Duodenal mucosa (tissue), 2 donors: Measurements from ENCODE around the gene KLK10.

Experiments used
- H3K27ac ChIP-seq: one replicate; pipeline ENCODE4 v1.7.0; 2013; ENCODE audit warnings: low read depth, low read length
- H3K27me3 ChIP-seq, 2 donors: one replicate each; pipeline ENCODE4 v1.7.0; 2013; ENCODE audit warnings: low read length in 2 of 2, control low read depth in 1 of 2; ENCODE audit not compliant: insufficient read depth in 2 of 2, control insufficient read depth in 1 of 2
- H3K36me3 ChIP-seq, 2 donors: one replicate each; pipeline ENCODE4 v1.7.0; 2013; ENCODE audit warnings: low read length in 2 of 2, control low read depth in 1 of 2; ENCODE audit not compliant: insufficient read depth in 2 of 2, control insufficient read depth in 1 of 2
- H3K4me1 ChIP-seq, 2 donors: one replicate each; pipeline ENCODE4 v1.7.0; 2013; ENCODE audit warnings: low read length in 2 of 2, control low read depth in 1 of 2; ENCODE audit not compliant: insufficient read depth in 2 of 2, control insufficient read depth in 1 of 2
- H3K4me3 ChIP-seq, 2 donors: one replicate each; pipeline ENCODE4 v1.7.0; 2013; ENCODE audit warnings: low read length in 2 of 2, low read depth in 1 of 2
- H3K9ac ChIP-seq, 2 donors: one replicate each; pipeline ENCODE4 v1.7.0; 2013; ENCODE audit warnings: low read length in 2 of 2, low read depth in 1 of 2
- H3K9me3 ChIP-seq, 2 donors: one replicate each; pipeline ENCODE4 v1.7.0; 2013; ENCODE audit warnings: low read length in 2 of 2, control low read depth in 1 of 2; ENCODE audit not compliant: control insufficient read depth in 1 of 2

Gene KLK10, protein sequence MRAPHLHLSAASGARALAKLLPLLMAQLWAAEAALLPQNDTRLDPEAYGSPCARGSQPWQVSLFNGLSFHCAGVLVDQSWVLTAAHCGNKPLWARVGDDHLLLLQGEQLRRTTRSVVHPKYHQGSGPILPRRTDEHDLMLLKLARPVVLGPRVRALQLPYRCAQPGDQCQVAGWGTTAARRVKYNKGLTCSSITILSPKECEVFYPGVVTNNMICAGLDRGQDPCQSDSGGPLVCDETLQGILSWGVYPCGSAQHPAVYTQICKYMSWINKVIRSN

GRCh38 chr19:51019544-51019925, at the start of gene KLK10:
Gene KLK10 (minus strand): TSS chr19:51019709. CDS start chr19:51019130, 579 bp downstream.
- Histone ChIP-seq H3K9me3 (no peaks in the 10 kb centered on the region), H3K9ac (no peak within 1 kb of the TSS), H3K4me1 (no peaks in the 10 kb centered on the region), H3K4me3 (no peak within 1 kb of the TSS), H3K36me3 (no peaks in the 10 kb centered on the region), H3K27ac (no peak within 1 kb of the TSS), H3K27me3 (peaks cover 20 to 25% of the 10 kb centered on the region in 2 donors)

GRCh38 chr19:51066393-51067186, 47.1 kb upstream of the KLK10 start:
- Histone ChIP-seq H3K9ac (no peak overlapping the region), H3K36me3 (no peaks in the 10 kb centered on the region), H3K9me3 (no peaks in the 10 kb centered on the region), H3K27ac (no peak overlapping the region), H3K27me3 (peaks cover 6 to 11% of the 10 kb centered on the region in 2 donors), H3K4me3 (no peak overlapping the region), H3K4me1 (no peaks in the 10 kb centered on the region)

GRCh38 chr19:51065221-51065960, 45.9 kb upstream of the KLK10 start:
- Histone ChIP-seq H3K27ac (no peak overlapping the region), H3K9ac (no peak overlapping the region), H3K9me3 (no peaks in the 10 kb centered on the region), H3K4me1 (no peaks in the 10 kb centered on the region), H3K36me3 (no peaks in the 10 kb centered on the region), H3K4me3 (peak overlapping the region; percentile 28 to 30), H3K27me3 (peaks cover 6 to 11% of the 10 kb centered on the region in 2 donors)

- Histone ChIP-seq H3K36me3 (no peaks in the 10 kb centered on the region), H3K9ac (no peak within 1 kb of the TSS), H3K27me3 (peaks cover 6 to 11% of the 10 kb centered on the region in 2 donors), H3K9me3 (no peaks in the 10 kb centered on the region), H3K4me1 (no peaks in the 10 kb centered on the region), H3K27ac (no peak within 1 kb of the TSS), H3K4me3 (peak within 1 kb of the TSS; percentile 28 to 30)
Measured at GRCh38 chr19:51064534-51065220, 45.2 kb upstream of the KLK10 start, which contains the start of gene KLK13. Gene KLK13 (minus strand): TSS chr19:51065092. CDS start chr19:51065067, 25 bp downstream.

DNA sequence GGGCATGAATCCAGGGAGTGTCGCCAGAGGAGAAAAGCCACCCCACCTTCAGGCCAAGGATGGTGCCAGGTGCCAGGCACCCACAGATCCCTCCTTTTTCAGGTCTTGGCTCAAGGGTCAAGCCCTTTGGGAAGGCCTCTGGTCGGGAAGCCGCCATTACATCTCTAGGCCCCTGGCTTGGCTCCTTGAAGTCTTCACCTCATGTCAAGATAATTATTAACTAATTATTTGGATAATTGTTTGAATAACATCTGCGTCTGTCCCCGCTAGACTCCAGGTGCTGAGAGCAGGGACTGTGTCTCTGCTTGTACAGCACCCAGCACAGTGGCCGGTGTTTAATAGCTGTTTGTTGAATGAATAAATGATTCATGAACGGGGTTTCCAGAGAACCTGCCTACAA, 44.2 kb upstream of the KLK10 start:
- Histone ChIP-seq H3K9me3 (no peaks in the 10 kb centered on the region), H3K36me3 (no peaks in the 10 kb centered on the region), H3K4me3 (no peak overlapping the region), H3K4me1 (no peaks in the 10 kb centered on the region), H3K27me3 (peaks cover 6 to 11% of the 10 kb centered on the region in 2 donors), H3K27ac (no peak overlapping the region), H3K9ac (no peak overlapping the region)

DNA sequence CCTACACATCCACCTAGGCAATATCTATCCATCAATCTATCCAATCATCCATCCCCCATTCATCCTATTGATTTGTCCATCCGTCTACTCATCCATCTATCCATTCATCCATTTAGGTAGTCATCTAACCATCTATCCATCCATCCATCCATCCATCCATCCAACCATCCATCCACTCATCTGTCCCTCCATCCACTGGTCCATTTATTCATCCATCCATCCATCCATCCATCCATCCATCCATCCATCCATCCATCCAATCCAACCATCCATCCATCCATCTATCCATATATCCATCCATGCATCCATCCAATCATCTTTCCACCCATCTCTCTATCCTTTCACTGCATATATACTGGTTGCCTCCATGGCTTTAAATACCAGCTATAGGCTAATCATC, 41.5 kb upstream of the KLK10 start:
- Histone ChIP-seq H3K9me3 (no peaks in the 10 kb centered on the region), H3K4me3 (no peak overlapping the region), H3K4me1 (no peaks in the 10 kb centered on the region), H3K27me3 (peaks cover 6 to 10% of the 10 kb centered on the region in 2 donors), H3K36me3 (no peaks in the 10 kb centered on the region), H3K9ac (no peak overlapping the region), H3K27ac (no peak overlapping the region)

GRCh38 chr19:51060336-51060735, 40.8 kb upstream of the KLK10 start:
- no peak overlapping the region for H3K27ac ChIP-seq
- no peaks in the 10 kb centered on the region for H3K9me3 ChIP-seq
- H3K36me3 ChIP-seq: no peaks in the 10 kb centered on the region
- H3K9ac ChIP-seq: no peak overlapping the region
- no peak overlapping the region for H3K4me3 ChIP-seq
- peaks cover 4 to 6% of the 10 kb centered on the region in 2 donors for H3K27me3 ChIP-seq
- H3K4me1 ChIP-seq: no peaks in the 10 kb centered on the region

DNA sequence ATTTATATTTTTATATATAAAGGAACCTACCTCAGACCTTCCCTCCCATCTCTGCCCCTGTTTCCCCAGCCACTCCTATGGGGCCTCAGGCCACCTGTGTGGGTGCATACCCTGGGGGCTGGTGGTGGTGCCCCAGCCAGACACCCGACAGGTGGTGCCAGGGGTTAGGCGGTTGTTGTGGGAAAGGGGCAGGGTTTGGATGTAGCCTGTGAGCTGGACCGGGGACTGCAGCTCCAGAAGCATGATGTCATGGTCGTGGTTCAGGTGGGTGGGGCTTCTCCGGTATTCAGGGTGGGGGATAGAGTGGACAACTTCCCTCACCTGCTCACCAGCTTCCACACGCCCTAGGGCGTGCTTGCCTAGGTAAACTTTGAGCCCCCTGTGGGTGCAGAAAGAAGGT, 40.2 kb upstream of the KLK10 start:
- H3K4me3 ChIP-seq: no peak overlapping the region
- no peak overlapping the region for H3K27ac ChIP-seq
- no peaks in the 10 kb centered on the region for H3K4me1 ChIP-seq
- no peak overlapping the region for H3K9ac ChIP-seq
- H3K9me3 ChIP-seq: no peaks in the 10 kb centered on the region
- H3K36me3 ChIP-seq: no peaks in the 10 kb centered on the region
- H3K27me3 ChIP-seq: peaks cover 0 to 6% of the 10 kb centered on the region in 2 donors

- Histone ChIP-seq H3K4me3 (no peak overlapping the region), H3K27me3 (no peaks in the 10 kb centered on the region), H3K9me3 (no peaks in the 10 kb centered on the region), H3K27ac (no peak overlapping the region), H3K4me1 (no peaks in the 10 kb centered on the region), H3K36me3 (no peaks in the 10 kb centered on the region), H3K9ac (no peak overlapping the region)
Measured at GRCh38 chr19:51055866-51056265, 36.4 kb upstream of the KLK10 start.
